Measurements from ENCODE around the gene CSE1L. TPM values are rescaled to one million over a fixed set of nuclear protein-coding genes. Genes with fewer than 3 reads are reported as not detected.
"Not testable (repeated sequence)": the region's sequence is repeated elsewhere in the genome, so short reads cannot be mapped to it uniquely, and the experiment has no call there.

Gene CSE1L
- total and polyA plus RNA-seq, 12 donors = 19.1 to 91.6 (median 44.4) TPM

GRCh38 chr20:49100972-49101371, 54.9 kb downstream of the CSE1L start:
- H3K4me1 ChIP-seq (replicated peaks in 1 of 2) = peaks cover 0 to 12% of the 10 kb centered on the region in 2 donors
- peaks cover 0 to 40% of the 10 kb centered on the region in 2 donors for H3K36me3 ChIP-seq (replicated peaks in 1 of 2)
- no peak for TF ChIP-seq POLR2A (IDR thresholded peaks at IDR 0.05)
- no peak for TF ChIP-seq CTCF (IDR thresholded peaks at IDR 0.05)
- no peak for DNase-seq
- no peaks in the 10 kb centered on the region for H3K9me3 ChIP-seq (replicated peaks in 1 of 3)
- WGBS, 4 donors = 55 to 70% (median 66%) methylated on average over 4 of the region's 4 CpGs
- intact Hi-C loops (cut with DNase I) = no loop called here
- H3K4me3 ChIP-seq = peak overlapping the region in 1 of 4 donors; percentile 19
- H3K27me3 ChIP-seq = no peaks in the 10 kb centered on the region
- peak overlapping the region in 1 of 5 donors; percentile 13 for H3K27ac ChIP-seq

- Histone ChIP-seq H3K27ac (no peak overlapping the region), H3K4me3 (no peak overlapping the region), H3K27me3 (no peaks in the 10 kb centered on the region), H3K9me3 (replicated peaks in 1 of 3) (no peaks in the 10 kb centered on the region), H3K4me1 (replicated peaks in 1 of 2) (peaks cover 0 to 12% of the 10 kb centered on the region in 2 donors), H3K36me3 (replicated peaks in 1 of 2) (peaks cover 0 to 27% of the 10 kb centered on the region in 2 donors)
- intact Hi-C loops (cut with DNase I) = no loop called here
- no peak for TF ChIP-seq CTCF (IDR thresholded peaks at IDR 0.05)
- TF ChIP-seq POLR2A (IDR thresholded peaks at IDR 0.05) = no peak
- 93 to 100% (median 100%) methylated on average over 1 to 4 of the region's 4 CpGs; no CpG with 5 or more reads in 1 of the 4 donors for WGBS, 4 donors
- no peak for DNase-seq
Measured at GRCh38 chr20:49103019-49103418, 56.9 kb downstream of the CSE1L start.

DNA sequence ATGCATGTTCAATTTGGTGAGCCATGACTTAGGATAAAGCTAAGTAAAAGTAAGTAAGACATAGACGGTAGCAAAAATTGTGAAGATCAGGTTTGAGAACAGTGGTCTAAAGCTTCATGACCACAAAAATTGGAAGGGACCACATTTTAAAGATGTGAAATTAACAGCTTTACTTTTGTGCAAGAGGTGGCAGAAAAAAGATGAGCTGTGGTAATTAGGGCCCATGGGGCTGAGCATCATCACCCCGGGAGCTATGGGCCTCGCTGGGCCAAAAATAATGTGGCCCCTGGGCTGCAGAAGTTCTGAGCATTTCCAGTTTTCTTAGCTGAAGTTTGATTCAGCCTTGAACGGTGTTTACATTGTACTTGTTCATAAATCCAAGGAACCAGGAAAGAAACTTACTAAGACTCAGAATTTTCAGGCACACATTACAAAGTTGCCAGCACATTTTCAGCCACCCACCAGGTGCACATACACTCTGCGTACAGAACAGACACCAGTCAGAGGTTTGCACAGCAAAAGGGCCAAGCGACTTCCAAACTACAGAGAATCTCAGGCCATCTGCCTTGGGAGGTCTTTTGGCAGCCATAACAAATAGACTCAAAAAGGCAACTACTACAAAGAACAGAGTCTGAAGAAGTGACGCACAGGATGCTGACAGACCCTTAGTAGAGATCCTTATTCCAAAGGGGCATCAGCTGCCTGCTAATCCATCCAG, 57.7 kb downstream of the CSE1L start:
- DNase-seq = no peak
- TF ChIP-seq CTCF (IDR thresholded peaks at IDR 0.05) (no peak), POLR2A (IDR thresholded peaks at IDR 0.05) (no peak)
- Histone ChIP-seq H3K27ac (no peak overlapping the region), H3K27me3 (no peaks in the 10 kb centered on the region), H3K4me3 (no peak overlapping the region), H3K4me1 (replicated peaks in 1 of 2) (peaks cover 0 to 12% of the 10 kb centered on the region in 2 donors), H3K36me3 (replicated peaks in 1 of 2) (peaks cover 0 to 27% of the 10 kb centered on the region in 2 donors), H3K9me3 (replicated peaks in 1 of 3) (no peaks in the 10 kb centered on the region)
- WGBS, 4 donors = 92 to 95% (median 93%) methylated on average over 6 to 7 of the region's 7 CpGs
- intact Hi-C loops (cut with DNase I) = no loop called here

DNA sequence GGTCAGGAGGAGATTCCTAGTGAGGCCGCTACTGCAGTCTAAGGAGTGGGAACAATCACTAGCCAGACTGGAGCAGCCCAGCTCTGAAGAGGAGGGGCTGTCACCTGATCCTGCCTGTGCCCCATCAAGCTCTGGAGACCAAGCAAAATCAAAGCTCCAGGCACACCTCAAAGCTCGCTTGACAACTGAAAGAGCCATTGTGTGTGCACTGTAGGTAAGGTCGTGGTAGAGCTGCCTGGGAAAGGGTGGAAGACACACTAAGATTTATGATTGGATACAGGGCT, 58.2 kb downstream of the CSE1L start:
- WGBS, 4 donors = 86 to 98% (median 94%) methylated on average over 3 of the region's 3 CpGs
- Histone ChIP-seq H3K9me3 (replicated peaks in 1 of 3) (no peaks in the 10 kb centered on the region), H3K4me1 (replicated peaks in 1 of 2) (peaks cover 0 to 12% of the 10 kb centered on the region in 2 donors), H3K36me3 (replicated peaks in 1 of 2) (peaks cover 0 to 27% of the 10 kb centered on the region in 2 donors), H3K4me3 (no peak overlapping the region), H3K27ac (no peak overlapping the region), H3K27me3 (no peaks in the 10 kb centered on the region)
- TF ChIP-seq CTCF (IDR thresholded peaks at IDR 0.05) (no peak), POLR2A (IDR thresholded peaks at IDR 0.05) (no peak)
- DNase-seq = no peak
- intact Hi-C loops (cut with DNase I) = no loop called here

DNA sequence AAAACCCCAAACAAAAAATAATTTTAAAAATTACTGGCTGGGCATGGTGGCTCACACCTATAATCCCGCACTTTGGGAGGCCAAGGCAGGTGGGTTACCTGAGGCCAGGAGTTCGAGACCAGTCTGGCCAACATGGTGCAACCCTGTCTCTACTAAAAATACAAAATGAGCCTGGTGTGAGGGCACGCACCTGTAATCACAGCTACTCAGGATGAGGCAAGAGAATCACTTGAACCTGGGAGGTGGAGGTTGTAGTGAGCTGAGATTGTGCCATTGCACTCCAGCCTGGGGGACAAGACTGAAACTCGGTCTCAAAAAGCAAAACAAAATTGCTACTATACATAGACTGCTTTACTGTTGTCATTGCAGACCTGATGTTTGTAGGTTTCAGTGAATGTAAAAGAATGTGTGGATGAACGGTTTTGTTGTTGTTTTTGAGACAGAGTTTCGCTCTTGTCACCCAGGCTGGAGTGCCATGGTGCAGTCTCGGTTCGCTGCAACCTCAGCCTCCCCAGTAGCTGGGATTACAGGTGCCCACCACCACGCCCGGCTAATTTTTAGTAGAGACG, 59.0 kb downstream of the CSE1L start:
- intact Hi-C loops (cut with DNase I); H3K27me3 ChIP-seq; H3K27ac ChIP-seq; H3K9me3 ChIP-seq (replicated peaks in 1 of 3); H3K4me3 ChIP-seq; DNase-seq: not testable (repeated sequence)
- 89 to 97% (median 93%) methylated on average over 11 of the region's 11 CpGs for WGBS, 4 donors
- Histone ChIP-seq H3K4me1 (replicated peaks in 1 of 2) (peaks cover 0 to 12% of the 10 kb centered on the region in 2 donors), H3K36me3 (replicated peaks in 1 of 2) (peaks cover 0 to 23% of the 10 kb centered on the region in 2 donors)

Data from adrenal gland (tissue), 12 donors.